ENCODE measurements around the gene GABPA.

GABPA gene

DNA sequence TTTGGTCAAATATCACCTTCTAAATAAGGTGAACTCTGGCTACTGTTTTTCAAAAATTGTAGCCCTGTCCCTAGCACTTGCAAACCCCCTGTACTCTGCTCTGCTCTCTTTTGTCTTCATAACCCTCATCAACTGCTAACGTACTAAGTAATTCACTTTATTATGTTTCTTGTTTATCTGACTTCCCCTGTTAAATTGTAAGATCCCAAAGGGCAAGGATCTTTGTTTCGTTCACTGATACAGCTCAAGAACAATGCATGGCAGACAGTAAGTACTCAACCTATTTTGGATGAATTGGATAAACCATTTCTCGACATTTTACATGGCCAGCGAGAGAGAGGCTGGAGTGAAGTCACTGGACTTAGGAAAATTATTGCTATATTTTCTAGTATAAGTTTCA, 47.0 kb upstream of the GABPA start (continued):
- TF ChIP-seq ZNF629 (tag by site-specific recombination; IDR thresholded peaks at IDR 0.05) = no peak

DNA sequence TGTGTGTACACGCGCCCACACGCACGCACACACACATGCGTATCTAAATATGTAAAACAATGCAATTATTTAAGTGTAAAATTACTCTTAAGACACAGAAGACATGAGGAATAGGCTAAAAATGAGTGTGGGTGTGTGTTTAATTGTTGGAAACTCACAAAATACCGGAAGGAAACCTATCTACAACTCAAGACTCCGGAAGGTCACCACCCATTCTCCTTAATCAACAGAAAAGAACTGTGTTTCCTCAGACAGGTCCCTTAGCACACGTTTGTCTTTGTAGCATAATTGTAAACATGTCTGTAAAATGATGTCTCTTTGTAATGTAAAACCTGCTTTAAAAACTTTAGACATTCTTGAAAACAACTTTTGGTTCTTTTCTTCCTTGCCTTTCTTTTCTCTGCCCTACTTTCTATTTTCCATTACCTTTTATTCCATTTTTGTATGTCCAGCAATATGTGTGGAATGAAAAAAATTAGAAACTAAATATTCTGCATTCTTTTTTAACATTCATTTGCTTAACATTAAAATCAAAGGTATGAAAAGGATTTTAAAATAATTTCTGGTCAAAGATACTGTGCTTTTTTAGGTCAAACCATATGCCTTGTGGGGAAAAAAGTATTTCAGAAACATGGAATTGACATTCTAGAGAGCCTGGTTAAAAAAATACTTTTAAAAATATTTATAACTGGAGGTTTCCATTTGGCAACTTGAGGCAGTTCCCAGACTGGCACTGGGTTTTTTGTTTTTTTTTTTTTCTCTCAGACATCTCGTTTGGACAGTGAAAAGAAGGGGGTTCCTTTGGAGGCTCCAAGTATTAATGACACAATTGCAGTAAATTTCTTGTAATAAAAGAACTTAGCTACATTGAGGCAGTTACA, 46.3 kb upstream of the GABPA start:
- H3K36me3 ChIP-seq (ENCODE audit: control insufficient read depth in 2 of 2, insufficient read depth in 1 of 2, low read length in 2 of 2) = no peaks in the 10 kb centered on the region
- H3K4me3 ChIP-seq (ENCODE audit: low read depth, low read length) = no peak overlapping the region
- H3K27ac ChIP-seq (ENCODE audit: extremely low read depth, low read depth, low read length) = no peak overlapping the region
- no peaks in the 10 kb centered on the region for H3K9me3 ChIP-seq (ENCODE audit: control insufficient read depth, insufficient read depth, low read depth, low read length)
- ChIA-PET POLR2A (no interaction called here), CTCF (interaction anchor here (0.6 kb wide), 1 partner anchor 13 kb away, joined by 3 read pairs; no protein-coding TSS in a partner anchor)
- TF ChIP-seq KLF1 (tag by site-specific recombination; IDR thresholded peaks at IDR 0.05) (no peak), ZSCAN16 (tag by site-specific recombination; IDR thresholded peaks at IDR 0.05) (no peak), ZNF776 (tag by site-specific recombination; IDR thresholded peaks at IDR 0.05; ENCODE audit: borderline replicate concordance) (no peak), ZFP69B (tag by site-specific recombination; IDR thresholded peaks at IDR 0.05) (no peak), HOXD13 (CRISPR knock-in tag; IDR thresholded peaks at IDR 0.05; ENCODE audit: borderline replicate concordance) (no peak), ZNF138 (tag by site-specific recombination; IDR thresholded peaks at IDR 0.05; ENCODE audit: borderline replicate concordance) (no peak), ZBTB7A (tag by site-specific recombination; IDR thresholded peaks at IDR 0.05; ENCODE audit: low read depth) (no peak), ZNF341 (tag by site-specific recombination; IDR thresholded peaks at IDR 0.05; ENCODE audit: low read depth) (no peak), EGR2 (tag by site-specific recombination; IDR thresholded peaks at IDR 0.05; ENCODE audit: low read depth) (no peak)
- TF ChIP-seq, protein P1, sequence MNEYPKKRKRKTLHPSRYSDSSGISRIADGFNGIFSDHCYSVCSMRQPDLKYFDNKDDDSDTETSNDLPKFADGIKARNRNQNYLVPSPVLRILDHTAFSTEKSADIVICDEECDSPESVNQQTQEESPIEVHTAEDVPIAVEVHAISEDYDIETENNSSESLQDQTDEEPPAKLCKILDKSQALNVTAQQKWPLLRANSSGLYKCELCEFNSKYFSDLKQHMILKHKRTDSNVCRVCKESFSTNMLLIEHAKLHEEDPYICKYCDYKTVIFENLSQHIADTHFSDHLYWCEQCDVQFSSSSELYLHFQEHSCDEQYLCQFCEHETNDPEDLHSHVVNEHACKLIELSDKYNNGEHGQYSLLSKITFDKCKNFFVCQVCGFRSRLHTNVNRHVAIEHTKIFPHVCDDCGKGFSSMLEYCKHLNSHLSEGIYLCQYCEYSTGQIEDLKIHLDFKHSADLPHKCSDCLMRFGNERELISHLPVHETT (tag by site-specific recombination; IDR thresholded peaks at IDR 0.05) = no peak
- TF ChIP-seq, protein P2, sequence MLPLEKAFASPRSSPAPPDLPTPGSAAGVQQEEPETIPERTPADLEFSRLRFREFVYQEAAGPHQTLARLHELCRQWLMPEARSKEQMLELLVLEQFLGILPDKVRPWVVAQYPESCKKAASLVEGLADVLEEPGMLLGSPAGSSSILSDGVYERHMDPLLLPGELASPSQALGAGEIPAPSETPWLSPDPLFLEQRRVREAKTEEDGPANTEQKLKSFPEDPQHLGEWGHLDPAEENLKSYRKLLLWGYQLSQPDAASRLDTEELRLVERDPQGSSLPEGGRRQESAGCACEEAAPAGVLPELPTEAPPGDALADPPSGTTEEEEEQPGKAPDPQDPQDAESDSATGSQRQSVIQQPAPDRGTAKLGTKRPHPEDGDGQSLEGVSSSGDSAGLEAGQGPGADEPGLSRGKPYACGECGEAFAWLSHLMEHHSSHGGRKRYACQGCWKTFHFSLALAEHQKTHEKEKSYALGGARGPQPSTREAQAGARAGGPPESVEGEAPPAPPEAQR (tag by site-specific recombination; IDR thresholded peaks at IDR 0.05) = no peak
- TF ChIP-seq, protein P3, sequence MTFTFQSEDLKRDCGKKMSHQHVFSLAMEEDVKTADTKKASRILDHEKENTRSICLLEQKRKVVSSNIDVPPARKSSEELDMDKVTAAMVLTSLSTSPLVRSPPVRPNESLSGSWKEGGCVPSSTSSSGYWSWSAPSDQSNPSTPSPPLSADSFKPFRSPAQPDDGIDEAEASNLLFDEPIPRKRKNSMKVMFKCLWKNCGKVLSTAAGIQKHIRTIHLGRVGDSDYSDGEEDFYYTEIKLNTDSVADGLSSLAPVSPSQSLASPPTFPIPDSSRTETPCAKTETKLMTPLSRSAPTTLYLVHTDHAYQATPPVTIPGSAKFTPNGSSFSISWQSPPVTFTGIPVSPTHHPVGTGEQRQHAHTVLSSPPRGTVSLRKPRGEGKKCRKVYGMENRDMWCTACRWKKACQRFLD (tag by site-specific recombination; IDR thresholded peaks at IDR 0.05) = no peak
- no peaks in the 10 kb centered on the region for H3K4me1 ChIP-seq (ENCODE audit: control insufficient read depth, insufficient read depth, low read length)

DNA sequence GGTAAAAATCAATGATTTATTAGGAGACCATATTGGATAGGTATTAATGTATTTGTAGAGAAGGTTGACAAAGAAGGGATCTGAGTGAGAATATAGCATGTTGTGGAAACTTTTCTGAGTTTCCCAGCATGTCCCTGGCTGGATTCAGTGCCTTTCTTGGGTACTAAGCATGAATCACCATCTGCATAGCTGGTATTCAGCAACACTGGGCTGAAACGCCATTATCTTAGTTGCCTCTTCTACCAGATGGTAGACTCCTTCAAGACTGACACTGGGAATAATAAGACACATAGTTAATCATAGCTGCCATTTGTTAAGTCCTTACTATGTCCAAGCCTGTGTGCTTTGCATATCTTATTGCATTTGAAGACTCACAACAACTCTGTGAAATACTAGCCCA, 45.5 kb upstream of the GABPA start:
- no peaks in the 10 kb centered on the region for H3K9me3 ChIP-seq (ENCODE audit: control insufficient read depth, insufficient read depth, low read depth, low read length)
- CTCF ChIA-PET = interaction anchor here (0.6 to 1.7 kb wide), 3 partner anchors 13 to 114 kb away, joined by 3 to 5 read pairs (median 3); no protein-coding TSS in a partner anchor
- POLR2A ChIA-PET = no interaction called here
- no peaks in the 10 kb centered on the region for H3K36me3 ChIP-seq (ENCODE audit: control insufficient read depth in 2 of 2, insufficient read depth in 1 of 2, low read length in 2 of 2)
- H3K4me1 ChIP-seq (ENCODE audit: control insufficient read depth, insufficient read depth, low read length) = no peaks in the 10 kb centered on the region
- no peak overlapping the region for H3K27ac ChIP-seq (ENCODE audit: extremely low read depth, low read depth, low read length)
- no peak overlapping the region for H3K4me3 ChIP-seq (ENCODE audit: low read depth, low read length)
- no peak for TF ChIP-seq ZNF658 (tag by site-specific recombination; IDR thresholded peaks at IDR 0.05)
- no peak for TF ChIP-seq ZNF416 (tag by site-specific recombination; IDR thresholded peaks at IDR 0.05)
- TF ChIP-seq MEIS1 (CRISPR knock-in tag; IDR thresholded peaks at IDR 0.05; ENCODE audit: borderline replicate concordance) = no peak
- no peak for TF ChIP-seq ZNF600 (tag by site-specific recombination; IDR thresholded peaks at IDR 0.05)
- no peak for TF ChIP-seq SP2 (tag by site-specific recombination; IDR thresholded peaks at IDR 0.05)
- TF ChIP-seq RBAK (tag by site-specific recombination; IDR thresholded peaks at IDR 0.05) = no peak
- TF ChIP-seq ZNF2 (tag by site-specific recombination; IDR thresholded peaks at IDR 0.05) = no peak
- TF ChIP-seq ZBTB17 (tag by site-specific recombination; IDR thresholded peaks at IDR 0.05) = no peak
- no peak for TF ChIP-seq ZNF747 (tag by site-specific recombination; IDR thresholded peaks at IDR 0.05)
- TF ChIP-seq ZNF791 (tag by site-specific recombination; IDR thresholded peaks at IDR 0.05) = no peak
- TF ChIP-seq KLF1 (tag by site-specific recombination; IDR thresholded peaks at IDR 0.05) = no peak
- no peak for TF ChIP-seq ZNF214 (tag by site-specific recombination; IDR thresholded peaks at IDR 0.05; ENCODE audit: borderline replicate concordance)
- TF ChIP-seq BCL11B (tag by site-specific recombination; IDR thresholded peaks at IDR 0.05; ENCODE audit: low read depth) = no peak
- TF ChIP-seq, protein P4, sequence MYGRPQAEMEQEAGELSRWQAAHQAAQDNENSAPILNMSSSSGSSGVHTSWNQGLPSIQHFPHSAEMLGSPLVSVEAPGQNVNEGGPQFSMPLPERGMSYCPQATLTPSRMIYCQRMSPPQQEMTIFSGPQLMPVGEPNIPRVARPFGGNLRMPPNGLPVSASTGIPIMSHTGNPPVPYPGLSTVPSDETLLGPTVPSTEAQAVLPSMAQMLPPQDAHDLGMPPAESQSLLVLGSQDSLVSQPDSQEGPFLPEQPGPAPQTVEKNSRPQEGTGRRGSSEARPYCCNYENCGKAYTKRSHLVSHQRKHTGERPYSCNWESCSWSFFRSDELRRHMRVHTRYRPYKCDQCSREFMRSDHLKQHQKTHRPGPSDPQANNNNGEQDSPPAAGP (tag by site-specific recombination; IDR thresholded peaks at IDR 0.05) = no peak
- TF ChIP-seq ZNF626 (tag by site-specific recombination; IDR thresholded peaks at IDR 0.05) = no peak
- TF ChIP-seq, protein P1 (tag by site-specific recombination; IDR thresholded peaks at IDR 0.05) = no peak

All from HEK293 (cell line).